Iris pigment epithelial cell (primary cell): ENCODE measurements around the gene ATF1.
"Not testable (repeated sequence)": the region's sequence is repeated elsewhere in the genome, so short reads cannot be mapped to it uniquely, and the experiment has no call there.

Experiments used
- DNase-seq: peaks from one replicate; pipeline ENCODE4 v3.0.0-alpha.2; 2011; ENCODE audit warnings: low read depth

Gene ATF1

GRCh38 chr12:50803230-50803875 is 39.5 kb downstream of the ATF1 start:
- DNase-seq: peak; percentile 25

DNA sequence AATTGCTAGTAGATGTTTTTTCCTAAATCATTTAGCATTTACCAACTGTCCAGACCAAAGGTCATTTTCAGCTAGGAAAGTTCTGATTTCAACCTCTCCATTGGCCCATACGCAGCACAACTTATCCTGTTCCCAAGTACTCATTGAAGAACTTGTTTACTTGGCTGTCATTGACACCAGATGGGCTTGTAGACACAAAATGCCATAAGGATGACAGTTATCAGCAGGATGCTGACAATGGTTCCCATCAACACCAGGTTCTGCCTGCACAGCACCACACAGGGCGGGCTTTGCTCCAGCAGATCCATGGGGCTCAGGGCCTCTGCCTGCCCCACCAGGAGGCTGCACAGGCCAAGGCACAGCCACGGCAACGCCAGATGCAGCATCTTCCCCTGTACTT is 42.3 kb downstream of the ATF1 start:
- DNase-seq: peak; percentile 18

DNA sequence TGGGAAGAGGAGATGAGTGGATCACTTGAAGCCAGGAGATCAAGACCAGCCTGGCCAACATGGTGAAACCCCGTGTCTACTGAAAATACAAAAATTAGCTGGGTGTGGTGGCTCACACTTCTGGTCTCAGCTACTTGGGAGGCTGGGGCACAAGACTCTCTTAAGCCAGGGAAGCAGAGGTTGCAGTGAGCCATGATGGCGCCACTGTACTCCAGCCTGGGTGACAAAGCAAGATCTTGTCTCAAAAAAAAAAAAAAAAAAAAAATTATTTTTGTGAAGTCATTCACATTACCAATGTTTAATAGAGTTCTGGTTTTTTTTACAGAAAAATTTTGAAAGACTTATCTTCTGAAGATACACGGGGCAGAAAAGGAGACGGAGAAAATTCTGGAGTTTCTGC is 45.2 kb downstream of the ATF1 start:
- not testable (repeated sequence) for DNase-seq

DNA sequence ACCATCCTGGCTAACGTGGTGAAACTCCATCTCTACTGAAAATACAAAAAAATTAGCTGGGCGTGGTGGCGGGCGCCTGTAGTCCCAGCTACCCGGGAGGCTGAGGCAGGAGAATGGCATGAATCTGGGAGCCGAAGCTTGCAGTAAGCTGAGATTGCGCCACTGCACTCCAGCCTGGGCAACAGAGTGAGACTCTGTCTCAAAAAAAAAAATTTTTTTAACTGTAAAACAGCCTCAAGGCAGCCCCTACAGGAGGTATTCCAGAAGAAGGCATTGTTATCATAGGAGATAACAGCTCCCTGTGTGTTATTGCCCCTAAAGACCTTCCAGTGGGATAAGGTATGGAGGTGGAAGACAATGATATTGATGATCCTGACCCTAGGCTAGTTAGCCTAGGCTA is 51.0 kb downstream of the ATF1 start:
- not testable (repeated sequence) for DNase-seq

DNA sequence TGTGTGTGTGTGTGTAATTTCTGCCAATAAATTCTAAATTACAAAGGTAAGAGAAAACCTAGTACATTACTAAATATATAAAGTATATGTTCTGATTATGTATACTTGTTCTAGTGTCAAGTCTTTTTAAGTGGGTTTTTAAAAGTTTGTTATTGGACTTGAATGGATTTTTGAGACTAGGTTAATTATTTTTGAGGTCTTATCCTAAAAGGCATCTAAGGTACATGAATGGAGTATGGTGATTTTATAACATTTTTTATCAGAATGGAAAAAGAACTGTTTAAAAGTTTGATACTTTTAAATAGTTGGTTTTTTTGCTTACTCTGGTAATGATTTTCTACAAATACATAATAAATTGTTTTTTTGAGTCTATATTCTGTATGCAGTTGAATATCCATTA is 56.3 kb downstream of the ATF1 start:
- no peak for DNase-seq

DNA sequence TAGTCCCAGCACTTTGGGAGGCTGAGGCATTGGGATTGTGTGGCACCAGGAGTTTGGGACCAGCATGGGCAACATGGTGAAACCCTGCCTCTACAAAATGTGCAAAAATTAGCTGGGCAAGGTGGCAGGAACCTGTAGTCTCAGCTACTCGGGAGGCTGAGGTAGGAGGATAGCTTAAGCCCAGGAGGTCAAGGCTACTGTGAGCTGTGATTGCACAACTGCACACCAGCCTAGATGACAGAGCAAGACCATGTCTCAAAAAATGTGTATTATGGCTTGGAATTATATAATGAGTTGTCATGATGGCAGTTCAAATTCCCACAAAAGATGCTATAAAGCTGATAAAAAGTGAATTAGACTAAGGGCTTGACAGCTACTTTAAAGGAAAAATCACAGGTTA is 58.2 kb downstream of the ATF1 start:
- no peak for DNase-seq

DNA sequence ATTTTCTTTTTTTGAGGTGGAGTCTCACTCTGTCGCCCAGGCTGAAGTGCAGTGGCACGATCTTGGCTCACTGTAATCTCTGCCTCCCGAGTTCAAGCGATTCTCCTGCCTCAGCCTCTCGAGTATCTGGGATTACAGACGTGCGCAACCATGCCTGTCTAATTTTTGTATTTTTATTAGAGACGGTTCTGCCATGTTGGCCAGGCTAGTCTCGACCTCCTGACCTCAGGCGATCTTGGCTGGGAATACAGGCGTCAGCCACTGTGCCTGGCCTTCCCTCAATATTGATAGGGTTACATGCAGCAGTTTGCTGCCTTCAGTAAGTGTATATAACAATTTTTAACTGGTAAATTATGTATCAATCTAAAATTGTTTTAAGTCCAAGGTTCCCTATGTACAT is 59.8 kb downstream of the ATF1 start:
- not testable (repeated sequence) for DNase-seq

DNA sequence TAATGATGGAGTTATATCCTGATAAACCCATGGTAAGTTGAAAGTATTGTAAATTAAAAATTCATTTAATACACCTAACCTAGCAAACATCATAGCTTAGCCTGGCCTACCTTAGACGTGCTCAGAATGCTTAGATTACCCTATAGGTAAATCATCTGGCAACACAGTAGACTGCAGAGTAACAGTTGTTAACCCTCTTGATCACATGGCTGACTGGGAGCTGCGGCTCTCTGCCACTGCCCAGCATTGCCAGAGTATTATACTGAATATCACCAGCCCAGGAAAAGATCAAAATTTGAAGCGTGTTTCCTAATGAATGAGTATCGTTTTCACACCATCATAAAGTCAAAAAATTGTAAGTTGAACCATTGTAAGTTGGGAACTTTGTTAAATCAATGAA is 61.0 kb downstream of the ATF1 start:
- no peak for DNase-seq

DNA sequence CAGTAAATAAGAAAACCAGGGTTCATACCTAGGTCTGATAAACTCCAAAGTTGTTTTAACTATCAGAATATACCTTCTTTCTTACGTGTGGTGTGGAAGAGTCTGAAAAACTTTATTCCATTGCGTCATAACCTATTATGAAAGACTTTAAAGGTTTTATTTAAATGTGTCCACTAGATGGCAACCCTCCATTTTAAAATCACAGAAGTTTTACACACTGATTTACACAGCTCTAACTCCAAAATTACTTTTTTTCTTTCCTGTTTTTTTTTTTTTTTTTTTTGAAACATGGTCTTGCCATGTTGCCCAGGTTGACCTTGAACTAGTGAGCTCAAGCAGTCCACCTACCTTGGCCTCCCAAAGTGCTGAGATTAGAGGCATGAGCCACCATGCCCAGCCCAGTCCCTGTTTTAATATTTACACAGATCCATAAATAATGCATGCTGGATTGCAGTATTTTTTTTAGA is 61.5 kb downstream of the ATF1 start:
- peak; percentile 76 for DNase-seq

GRCh38 chr12:50828121-50828520 is 64.2 kb downstream of the ATF1 start:
- DNase-seq: no peak

DNA sequence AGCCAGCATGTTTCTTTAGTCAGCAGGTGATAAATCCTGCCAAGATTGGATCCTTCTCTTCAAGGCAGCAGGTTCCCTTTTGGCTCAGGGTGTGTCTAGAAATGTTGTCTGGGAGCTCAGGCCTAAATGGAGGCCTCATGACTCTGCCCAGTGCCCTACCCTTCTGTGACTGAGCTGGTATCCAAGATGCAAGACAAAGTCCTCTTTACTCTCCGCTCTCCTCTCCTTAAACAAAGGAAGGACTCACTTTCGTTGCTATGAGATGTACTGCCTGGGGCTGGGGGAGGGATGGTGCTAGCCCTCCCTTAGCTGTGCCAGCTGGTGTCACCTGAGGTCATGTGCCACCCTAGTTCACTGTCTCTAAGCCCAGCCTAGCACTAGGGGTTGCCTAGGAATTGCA is 65.0 kb downstream of the ATF1 start:
- DNase-seq: no peak

DNA sequence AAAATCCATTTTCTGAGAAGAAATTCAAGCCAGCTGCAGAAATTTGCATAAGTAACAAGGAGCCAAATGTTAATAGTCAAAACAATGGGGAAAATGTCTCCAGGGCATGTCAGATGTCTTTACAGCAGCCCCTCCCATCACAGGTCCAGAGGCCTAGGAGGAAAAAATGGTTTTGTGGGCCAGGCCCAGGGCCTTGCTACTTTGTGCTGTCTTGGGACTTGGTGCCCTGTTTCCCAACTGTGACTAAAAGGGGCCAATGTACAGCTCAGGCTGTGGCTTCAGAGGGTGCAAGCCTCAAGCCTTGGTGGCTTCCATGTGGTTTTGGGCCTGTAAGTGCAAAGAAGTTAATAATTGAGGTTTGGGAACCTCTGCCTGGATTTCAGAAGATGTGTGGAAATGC is 69.9 kb downstream of the ATF1 start:
- DNase-seq: not testable (repeated sequence)

DNA sequence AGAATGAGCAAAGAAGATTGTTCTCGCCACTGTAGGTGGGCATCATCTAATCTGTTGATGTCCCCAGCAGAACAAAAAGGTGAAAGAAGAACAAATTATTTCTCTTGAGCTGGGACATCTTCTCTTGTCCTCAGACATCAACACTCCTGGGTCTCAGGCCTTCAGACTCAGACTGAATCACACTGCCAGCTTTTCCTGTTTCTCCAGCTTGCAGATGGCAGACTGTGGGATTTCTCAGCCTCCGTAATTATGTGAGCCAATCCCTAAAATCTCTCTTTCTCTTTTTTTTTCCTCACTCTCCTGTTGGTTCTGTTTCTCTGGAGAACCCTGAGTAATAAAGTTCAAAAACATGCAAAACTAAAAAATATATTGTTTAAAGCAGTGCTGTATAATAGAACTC is 75.1 kb downstream of the ATF1 start:
- no peak for DNase-seq

- DNase-seq: no peak
Measured at GRCh38 chr12:50840809-50841487, 77.0 kb downstream of the ATF1 start.

- no peak for DNase-seq
Measured at GRCh38 chr12:50841716-50842531, 78.0 kb downstream of the ATF1 start.

DNA sequence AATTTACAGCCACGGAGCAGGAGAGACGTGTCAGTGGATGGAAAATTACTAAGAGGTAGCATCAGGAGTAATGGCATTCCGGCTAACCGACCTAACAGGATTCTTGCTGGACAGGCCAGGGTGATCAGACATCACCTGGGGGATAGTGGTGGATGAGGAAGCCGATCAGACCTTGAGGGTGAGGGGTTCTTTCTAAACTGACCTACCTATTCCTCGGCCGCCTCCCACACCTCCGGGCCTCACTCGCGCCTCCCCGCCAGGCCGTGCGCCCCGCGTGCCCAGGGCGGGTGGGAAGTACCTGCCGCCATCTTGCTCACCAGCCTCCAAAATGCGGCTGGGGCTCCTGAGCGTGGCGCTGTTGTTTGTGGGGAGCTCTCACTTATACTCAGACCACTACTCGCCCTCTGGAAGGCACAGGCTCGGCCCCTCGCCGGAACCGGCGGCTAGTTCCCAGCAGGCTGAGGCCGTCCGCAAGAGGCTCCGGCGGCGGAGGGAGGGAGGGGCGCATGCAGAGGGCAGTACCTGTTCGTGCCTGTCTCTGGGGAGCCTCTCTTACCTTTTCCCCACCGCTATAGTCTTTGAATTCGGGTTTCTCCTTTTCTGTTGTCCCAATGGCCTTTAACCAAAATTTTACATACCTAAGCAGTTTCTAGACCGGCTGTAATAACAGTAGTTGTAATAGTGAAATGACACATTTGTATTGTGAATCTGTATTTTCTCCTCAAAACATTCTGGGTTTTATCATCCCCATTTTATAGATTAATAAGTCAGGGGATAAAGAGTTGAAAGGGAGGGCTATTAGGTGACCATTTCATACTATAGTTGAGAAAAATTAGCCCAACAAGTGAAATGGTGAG is 79.0 kb downstream of the ATF1 start, which contains the start of gene TMPRSS12:
TMPRSS12 (plus strand) TSS at position 290 of the 857 bp plus-strand sequence; CDS start at position 329, 39 bp downstream.
- DNase-seq: peak; percentile 6

DNA sequence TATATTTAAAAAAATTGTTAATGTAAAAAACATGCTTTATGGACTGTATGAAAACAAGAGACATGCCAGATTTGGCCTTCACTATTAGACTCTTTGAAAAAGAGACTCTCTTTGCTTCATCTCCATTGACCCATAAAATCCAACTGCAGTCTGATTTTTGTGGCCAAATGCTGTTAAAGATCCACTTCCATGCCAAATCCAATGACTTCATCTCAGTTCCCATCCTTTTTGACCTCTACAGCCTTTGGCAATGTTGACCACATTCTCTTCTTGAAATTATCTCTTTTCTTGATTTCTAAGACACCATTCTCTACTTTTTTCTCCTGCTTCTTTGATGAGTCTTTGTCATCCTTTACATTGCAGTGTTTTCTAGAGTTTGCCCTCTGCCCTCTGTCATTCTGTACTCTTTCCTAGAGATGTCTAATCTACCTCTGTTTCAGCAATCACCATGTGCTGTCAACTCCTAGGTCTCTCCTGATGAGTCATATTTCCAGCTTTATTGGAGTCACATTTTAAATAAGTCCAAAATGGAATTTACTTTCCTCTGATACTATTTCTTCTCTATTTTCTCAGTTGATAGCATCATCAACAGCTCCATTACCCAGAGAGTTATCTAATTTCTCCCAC is 81.2 kb downstream of the ATF1 start:
- peak; percentile 22 for DNase-seq

DNA sequence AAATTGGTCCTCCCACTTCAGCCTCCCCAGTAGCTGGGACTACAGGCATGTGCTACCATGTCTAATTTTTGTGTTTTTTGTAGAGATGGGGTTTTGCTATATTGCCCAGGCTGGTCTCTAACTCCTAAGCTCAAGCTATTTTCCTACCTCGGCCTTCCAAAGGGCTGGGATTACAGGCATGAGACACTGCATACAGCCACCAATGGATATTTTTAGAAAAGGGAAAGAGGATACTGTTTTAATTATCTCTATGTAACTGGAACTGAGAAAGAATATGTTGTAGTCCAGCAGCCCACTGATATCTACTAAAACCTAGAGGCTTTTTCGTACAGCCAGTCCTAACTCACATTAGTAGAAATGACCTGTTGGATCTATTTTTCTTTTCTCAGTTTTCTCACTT is 85.1 kb downstream of the ATF1 start:
- no peak for DNase-seq

- not testable (repeated sequence) for DNase-seq
Measured at GRCh38 chr12:50855218-50855617, 91.3 kb downstream of the ATF1 start.

DNA sequence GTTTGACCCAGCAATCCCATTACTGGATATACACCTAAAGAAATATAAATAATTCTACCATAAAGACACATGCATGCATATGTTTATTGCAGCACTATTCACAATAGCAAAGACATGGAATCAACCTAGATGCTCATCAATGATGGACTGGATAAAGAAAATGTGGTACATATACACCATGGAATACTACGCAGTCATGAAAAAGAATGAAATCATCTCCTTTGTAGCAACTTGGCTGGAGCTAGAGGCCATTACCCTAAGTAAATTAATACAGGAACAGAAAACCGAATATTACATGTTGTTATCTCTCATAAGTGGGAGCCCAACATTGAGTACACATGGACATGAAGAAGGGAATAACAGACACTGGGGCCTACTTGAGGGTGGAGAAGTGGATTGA is 91.8 kb downstream of the ATF1 start:
- not testable (repeated sequence) for DNase-seq

DNA sequence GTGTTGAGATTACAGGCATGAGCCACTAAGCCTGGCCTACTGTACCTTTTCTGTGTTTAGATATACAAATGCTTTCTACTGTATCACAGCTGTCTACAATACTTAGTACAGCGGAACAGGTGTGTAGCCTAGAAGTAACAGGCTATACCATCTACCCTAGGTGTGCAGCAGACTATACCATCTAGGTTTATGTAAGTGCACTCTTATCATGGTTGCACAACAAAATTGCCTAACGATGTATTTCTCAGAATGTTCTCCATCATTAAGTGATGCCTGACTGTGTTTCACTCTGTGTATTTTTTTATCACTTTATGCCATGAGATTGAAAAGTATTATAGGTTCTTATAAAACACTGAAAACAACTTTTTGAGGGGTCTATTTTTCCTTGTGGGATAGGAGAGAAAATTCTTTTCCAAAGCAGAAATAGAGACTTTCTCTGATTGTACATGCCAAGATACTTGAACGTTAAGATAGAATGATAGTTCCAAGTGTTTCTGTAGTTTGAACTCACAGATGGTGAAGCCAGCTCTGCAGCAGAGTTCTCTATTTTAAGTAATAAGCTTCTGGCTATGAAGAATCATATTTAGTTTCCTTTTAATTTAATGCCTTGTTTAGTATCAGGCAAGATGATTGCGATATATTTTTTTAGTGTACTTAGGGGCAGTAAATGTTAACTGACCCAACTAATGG is 95.9 kb downstream of the ATF1 start:
- DNase-seq: no peak
